HG03025 (cell line): ENCODE results near the gene MED13L.

Experiments
- ATAC-seq: cut with Tn5 transposase; IDR thresholded peaks from one replicate; pipeline ENCODE4 v1.9.1; 2021; ENCODE audit warnings: mild to moderate bottlenecking, moderate library complexity; ENCODE audit not compliant: unreplicated experiment, low FRiP score

The MED13L gene

DNA sequence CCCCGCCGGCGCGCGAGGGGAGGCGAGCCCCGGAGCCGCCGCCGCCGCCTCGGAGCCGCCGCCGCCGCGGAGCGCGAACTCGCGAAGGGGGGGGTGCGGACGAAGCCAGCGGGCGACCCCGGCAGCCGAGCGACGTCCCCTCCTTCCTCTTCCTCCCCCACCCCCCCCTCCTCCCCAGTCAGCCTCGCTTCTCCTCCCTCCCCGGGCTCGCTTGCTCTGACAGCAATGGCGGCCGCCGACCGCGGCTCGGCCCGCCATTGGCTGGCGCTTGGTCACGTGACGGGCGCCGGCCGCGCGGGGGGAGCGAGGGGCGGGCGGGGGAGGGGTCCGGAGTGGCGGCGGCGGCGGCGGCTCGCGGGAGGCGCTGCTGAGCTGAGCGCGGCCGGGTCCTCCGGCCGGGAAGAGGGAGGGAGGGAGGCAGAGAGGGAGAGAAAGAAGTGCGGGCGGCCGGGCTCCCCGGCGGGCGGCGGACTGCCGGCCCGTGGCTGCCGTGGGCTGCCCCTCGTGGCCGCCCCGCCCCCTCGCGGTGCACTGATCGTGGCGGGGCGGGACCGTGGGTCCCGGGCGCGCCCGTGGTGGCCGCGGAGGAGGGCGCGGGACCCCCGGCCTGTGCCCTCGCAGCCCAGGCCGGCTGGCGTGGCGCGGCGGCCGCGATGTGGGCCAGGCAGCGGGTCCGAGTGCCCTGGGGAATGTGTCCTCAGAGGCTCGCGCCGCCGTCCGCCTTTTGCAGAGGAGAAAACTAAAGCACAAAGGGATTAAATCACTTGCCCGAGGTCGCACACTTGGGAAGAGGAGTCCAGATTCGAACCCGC, at the start of gene MED13L:
TSS of gene MED13L (minus strand) at position 227 of the 812 bp plus-strand sequence. CDS start 562 bp downstream, outside the sequence.
- ATAC-seq, result peak; percentile 81

- ATAC-seq, result peak; percentile 68
These were observed 47.8 kb upstream of the MED13L start for GRCh38 chr12:116325336-116325664.

- no peak for ATAC-seq
These were observed 47.3 kb upstream of the MED13L start for GRCh38 chr12:116324654-116325335.

DNA sequence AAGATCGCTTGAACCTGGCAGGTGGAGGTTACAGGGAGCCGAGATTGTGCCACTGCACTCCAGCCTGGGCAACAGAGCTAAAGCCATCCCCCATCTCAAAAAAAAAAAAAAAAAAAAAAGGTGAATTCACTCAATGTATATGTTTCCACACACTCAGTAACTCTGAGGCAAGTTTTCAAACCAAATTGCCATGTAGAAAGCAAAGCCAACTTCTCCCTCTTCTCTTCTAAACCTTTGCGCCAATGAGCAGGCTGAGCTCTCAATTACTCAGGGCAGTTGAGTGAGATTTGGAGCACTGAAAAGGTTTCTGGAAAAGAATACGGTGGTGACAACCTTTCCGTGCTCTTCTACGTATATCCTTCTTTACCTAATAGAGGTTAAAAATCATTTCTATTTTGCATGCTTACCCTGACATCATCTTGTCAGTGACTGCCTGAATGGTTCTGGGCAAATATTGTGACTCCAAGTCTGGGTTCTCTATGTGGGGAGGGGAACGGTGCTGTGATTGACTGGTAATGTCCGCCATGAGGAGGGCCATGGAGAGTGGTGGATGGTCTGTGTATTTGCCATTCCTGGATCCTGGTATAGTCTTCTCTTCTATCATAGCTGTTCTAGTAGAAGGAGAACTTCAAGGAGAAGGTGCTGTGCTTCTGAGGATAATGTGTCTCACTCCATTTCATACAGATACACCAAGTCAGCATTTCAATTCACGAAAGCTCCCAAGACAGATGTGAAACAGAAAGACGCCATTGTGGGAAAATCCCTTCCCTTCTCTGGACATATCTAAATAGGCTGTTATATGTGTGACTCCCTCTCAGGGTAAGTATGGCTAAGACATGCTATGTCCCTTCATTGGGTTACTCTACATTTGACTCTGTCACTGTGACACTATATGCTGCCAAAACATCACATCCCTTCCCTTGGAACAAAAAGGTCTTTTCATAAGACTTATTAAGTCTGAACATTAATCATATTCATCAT, 46.2 kb upstream of the MED13L start:
- ATAC-seq, result no peak

GRCh38 chr12:116321913-116322312, 44.4 kb upstream of the MED13L start:
- ATAC-seq, result no peak

DNA sequence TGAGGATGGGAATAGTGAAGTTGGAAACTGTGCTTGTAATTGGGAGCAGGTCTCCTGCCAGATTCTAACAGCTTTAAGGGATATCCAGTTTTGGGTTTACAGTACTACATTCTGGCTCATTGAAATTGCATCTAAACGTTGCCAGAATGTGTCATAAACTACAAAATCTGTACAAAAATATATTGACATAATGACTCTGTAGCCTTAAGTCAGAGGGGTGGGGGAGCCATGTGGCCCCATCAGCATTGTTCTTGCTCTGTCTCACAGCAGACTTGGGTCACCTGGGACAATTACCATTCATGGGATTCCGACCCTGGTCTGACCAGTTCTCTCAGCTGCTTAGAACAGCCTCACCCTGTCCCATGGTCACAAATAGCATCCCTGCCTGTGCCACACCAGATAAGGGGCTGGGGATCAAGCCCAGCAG, 43.3 kb upstream of the MED13L start:
- ATAC-seq, result no peak

DNA sequence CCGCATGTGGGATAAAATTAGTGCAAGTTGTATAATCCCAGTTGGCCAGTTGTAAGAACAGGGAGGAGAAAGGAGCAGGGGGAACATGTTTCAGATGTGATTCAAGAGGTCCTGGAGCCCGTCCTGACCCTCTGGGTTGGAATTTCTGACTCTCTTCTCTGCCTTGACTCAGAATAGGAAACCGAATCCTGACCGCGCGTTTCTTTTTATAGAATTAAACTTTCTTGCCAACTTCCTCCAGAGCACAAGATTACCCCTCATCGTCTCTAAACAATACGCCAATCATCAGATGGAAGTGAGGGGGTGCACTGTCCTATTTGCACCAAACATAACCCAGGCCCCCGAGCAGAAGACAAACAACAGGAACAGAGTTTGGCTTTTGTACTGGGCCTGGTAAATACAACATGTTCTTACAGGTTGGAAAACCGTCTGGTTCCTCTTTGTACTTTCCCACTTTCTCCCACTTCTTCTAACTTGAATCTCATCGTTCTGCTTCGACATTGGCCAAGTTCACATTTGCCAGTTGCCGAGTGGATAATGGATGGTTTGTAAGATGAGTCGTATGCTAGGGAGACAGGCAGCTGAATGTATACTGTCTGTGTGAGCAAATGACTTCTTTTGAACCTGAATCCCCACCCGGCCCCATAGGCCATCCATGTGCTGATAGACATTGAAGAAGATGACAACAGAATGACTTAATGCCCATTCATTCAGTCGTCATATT, 42.6 kb upstream of the MED13L start:
- no peak for ATAC-seq

GRCh38 chr12:116319233-116319897, 41.9 kb upstream of the MED13L start:
- ATAC-seq, result no peak

DNA sequence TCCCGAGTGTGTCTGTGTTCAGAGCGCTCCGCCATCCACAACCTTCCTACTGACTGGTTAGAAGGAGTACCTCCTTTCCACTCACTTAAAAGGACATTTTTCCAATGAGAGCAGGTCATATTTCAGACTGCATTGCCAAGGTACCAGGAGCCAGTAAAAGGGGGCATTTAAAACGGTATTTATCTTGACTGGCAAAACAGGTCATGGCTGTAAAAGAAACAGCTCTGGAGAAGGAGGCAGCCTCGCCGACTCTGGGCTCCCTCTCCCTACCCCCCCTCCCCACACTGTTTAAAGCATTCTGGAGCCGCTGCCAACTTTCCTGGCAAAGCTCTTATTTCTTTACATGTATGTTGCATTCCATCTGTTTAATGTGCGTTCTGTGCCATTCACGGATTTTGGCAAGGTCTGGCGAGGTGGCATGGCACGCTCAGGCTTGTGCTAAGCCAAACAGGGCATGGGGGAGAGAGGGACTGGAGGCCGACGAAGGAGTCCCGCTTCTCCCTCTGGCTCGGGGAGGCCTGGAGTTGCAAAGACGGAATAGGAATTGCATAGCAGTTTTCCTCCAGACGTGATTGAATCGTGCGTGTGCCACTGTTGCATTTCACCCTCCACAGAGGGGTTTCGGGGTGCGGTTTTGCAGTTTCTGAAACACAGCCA, 41.2 kb upstream of the MED13L start:
- ATAC-seq, result no peak

DNA sequence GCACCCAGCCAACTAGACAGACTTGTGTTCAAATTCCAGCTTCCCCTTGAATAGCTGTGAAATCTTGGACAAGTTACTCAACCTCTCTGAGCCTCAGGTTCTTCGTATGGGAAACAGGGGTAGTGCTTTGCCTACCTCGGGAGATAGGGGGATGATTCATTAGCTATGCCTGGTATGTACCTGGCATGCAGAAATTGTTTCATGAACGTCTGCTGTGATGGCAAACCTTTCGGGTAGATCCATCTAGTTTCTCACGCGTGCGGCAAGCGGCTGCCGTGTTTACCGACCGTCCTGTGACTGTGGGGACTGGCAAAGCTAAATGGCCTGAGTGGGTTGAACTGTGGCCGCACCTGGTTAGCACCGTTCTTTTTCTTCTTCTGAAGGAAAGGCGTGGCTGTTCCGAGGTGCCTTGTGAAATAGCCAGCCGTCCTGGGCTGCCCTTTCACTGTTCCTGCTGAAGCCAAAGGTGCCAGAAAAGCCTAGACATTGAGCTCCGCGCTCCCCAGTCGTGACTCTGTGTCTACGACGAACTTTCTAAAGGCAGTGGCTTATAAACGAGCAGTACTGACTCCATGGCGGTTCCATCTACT, 40.6 kb upstream of the MED13L start:
- no peak for ATAC-seq

DNA sequence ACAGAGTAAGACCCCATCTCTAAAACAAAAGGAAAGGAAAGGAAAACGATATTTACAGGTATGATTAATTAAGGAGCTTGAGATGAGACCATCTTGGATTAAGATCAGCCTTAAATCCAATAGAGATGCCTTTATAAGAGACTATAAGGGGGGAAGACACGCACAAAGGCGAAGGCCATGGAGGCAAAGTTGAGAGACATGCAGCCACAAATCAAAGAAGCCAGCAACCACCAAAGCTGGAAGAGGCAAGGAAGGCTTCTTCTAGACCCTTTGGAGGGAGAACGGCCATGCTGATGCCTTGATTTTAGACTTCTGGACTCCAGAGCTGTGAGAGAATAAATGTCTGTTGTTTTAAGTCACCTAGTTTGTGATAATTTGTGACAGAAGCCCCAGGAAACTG, 39.6 kb upstream of the MED13L start:
- ATAC-seq, result no peak

GRCh38 chr12:116314477-116314876, 37.0 kb upstream of the MED13L start:
- ATAC-seq, result no peak

DNA sequence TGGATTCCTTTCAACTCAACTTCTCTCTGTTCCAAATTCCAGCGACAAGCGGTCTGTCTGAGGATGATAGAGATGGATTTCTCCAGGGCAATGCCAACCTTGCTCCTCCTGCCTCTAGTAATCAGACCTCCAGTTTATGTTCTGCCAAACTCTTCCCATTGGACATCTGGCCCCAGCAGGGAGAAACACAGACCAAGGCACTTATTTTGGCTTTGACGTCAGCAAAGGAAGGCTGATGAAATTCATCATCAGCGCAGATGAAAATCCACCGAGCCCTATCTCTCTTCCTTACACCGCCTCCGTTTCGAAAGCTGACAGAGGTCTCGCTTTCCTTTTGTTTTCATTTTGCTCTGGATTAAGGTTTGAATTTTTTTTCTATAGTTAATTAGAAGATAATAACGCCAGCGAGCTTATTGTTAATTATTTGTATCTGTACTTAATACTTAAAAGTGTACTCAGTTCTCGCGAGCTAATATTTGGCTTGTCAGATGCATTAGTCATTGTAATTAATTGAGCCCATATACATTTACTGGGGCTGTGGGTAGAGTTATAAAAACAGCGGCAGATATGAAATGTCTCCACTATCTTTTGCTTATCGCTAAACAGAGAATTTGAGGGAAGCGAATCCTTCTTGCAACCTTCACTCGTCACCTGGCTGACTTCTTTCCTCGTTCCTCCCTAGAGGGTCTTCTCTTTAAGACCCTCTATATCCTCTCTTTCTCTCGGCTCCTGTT, 35.9 kb upstream of the MED13L start:
- ATAC-seq, result no peak

DNA sequence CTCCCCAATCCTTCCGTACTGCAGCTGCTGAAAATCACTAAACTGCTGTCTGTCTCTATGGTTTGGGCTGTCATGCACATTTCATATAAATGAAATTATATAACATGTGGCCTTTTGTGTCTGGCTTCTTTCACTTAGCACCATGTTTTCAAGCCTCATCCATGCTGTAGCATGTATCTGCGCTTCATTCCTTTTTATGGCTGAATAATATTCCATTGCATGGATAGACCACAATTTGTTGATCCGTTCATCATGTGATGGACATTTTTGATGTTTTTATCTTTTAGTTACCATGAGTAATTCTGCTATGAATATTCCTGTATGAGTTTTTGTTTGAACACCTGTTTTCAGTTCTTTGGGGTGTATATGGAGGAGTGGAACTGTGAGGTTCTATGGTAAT, 32.6 kb upstream of the MED13L start:
- no peak for ATAC-seq

GRCh38 chr12:116309343-116309742, 31.9 kb upstream of the MED13L start:
- ATAC-seq, result no peak

- ATAC-seq, result no peak
These were observed 31.2 kb upstream of the MED13L start for GRCh38 chr12:116308647-116309046.

DNA sequence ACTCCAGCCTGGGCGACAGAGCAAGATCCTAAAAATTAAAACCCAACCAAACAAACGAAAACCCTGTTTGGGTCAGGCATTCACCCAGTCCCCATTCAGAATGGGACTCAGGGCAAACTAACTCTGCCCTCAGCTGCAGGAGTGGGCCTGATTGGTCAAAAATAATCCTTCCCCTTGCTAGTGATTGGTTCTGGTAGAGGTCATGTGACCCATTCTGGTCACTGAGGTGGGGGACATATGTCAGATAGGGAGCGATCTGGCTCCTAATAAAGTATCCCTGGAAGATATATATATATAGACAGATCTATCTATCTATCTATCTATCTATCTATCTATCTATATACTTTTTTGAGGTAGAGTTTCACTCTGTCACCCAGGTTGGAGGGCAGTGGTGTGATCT, 29.5 kb upstream of the MED13L start:
- no peak for ATAC-seq

DNA sequence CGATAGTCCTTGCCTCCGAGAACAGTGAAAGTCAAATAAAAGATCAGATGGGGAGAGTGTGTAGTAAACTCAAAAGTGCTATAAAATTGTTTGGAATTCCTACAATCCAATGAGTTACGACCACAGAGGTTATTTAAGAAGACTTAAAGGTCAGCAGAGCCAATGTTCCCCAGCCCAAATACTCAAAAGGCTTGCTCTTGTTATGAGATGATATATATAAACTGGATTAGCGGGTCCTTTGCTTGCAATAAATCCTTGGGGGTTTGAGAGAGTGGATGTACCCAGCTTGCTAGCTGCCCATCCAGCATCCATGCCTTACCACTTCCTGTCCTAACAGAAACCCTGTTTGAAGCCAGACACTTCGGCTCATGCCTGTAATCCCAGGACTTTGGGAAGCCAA, 29.0 kb upstream of the MED13L start:
- no peak for ATAC-seq
